Activated T-cell treated with anti-CD3 and anti-CD28 coated beads, Interleukin-2, amount 50 U/mL, for 72 hours (primary cell): ENCODE data around the gene FLT1. TPM values are rescaled to one million over a fixed set of nuclear protein-coding genes. Genes with fewer than 3 reads are reported as not detected.

Source experiments
- ATAC-seq, 2 donors: fragments of 150-1000 bp; cut with Tn5 transposase; replicated peaks in 1 of 2; 2 replicates each; pipeline ENCODE4 v1.10.0; 2021; ENCODE audit warnings: moderate library complexity in 2 of 2, mild to moderate bottlenecking in 1 of 2
- DNase-seq, 2 donors: peaks; one replicate each; pipeline ENCODE4 v3.0.0; 2021 to 2022; ENCODE audit warnings: mixed read lengths in 1 of 2
- H3K27ac Mint-ChIP-seq: one replicate; pipeline ENCODE4 v1.8.0; 2022; ENCODE audit warnings: mild to moderate bottlenecking, moderate library complexity, mixed read lengths
- H3K27me3 Mint-ChIP-seq: one replicate; pipeline ENCODE4 v1.8.0; 2022; ENCODE audit warnings: low read depth, mixed read lengths
- H3K36me3 Mint-ChIP-seq, 2 donors: one replicate each; pipeline ENCODE4 v1.8.0; 2022; ENCODE audit warnings: mixed read lengths in 2 of 2, mild to moderate bottlenecking in 1 of 2; ENCODE audit not compliant: insufficient read depth in 2 of 2
- H3K4me1 Mint-ChIP-seq: one replicate; pipeline ENCODE4 v1.8.0; 2022; ENCODE audit warnings: low read depth, mixed read lengths
- H3K4me3 Mint-ChIP-seq, 2 donors: one replicate each; pipeline ENCODE4 v1.8.0; 2022; ENCODE audit warnings: mild to moderate bottlenecking in 2 of 2, mixed read lengths in 2 of 2, moderate library complexity in 2 of 2
- H3K9me3 Mint-ChIP-seq, 2 donors: one replicate each; pipeline ENCODE4 v1.8.0; 2022; ENCODE audit warnings: mixed read lengths in 2 of 2
- total RNA-seq, 2 donors: library from RNA; stranded (reverse); gene quantifications; one replicate each; pipeline ENCODE4 v1.2.3, GENCODE V29; 2022

Gene FLT1
- total RNA-seq, 2 donors from 2014 or later: 35.8 to 43.8 TPM

DNA sequence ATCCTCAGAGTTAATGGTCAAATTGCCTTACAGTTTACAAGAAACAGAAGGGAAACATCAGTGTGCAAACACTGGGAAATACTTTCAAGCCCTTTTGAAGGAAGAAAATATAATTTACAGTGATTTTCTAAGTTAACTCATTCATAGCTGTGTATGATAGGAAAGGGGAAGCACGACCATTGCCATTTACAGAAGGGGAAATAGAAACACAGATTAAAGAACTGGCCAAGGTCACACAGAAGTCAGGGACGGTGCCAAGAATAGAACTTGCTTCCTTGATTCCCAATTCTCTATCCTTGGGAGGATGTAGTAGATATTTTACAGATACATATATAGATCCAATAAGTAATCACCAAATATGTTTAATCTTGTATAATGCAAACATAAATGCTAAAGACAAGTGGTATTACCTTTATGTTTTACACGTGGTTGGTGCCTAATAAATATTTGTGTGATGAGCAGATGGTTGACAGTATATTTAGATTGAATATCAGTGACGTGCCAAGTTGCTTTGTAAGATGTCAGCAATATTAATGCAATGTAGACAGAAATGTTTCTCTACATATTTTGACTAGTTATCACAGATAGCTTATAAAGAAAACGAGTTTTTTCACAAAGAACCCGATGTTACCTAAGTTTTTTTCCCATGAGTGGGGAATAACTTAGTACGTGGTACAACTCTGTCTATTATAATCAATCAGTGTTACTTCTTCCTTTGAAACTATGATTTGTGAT is 73.1 kb downstream of the FLT1 start:
- Mint-ChIP-seq H3K4me3 (no peak overlapping the region), H3K27ac (no peak overlapping the region), H3K4me1 (peaks cover 22% of the 10 kb centered on the region), H3K27me3 (no peaks in the 10 kb centered on the region), H3K36me3 (peaks cover 5 to 21% of the 10 kb centered on the region in 2 donors), H3K9me3 (no peaks in the 10 kb centered on the region)
- DNase-seq (no peak), ATAC-seq (no peak)

GRCh38 chr13:28420704-28421103 is 74.2 kb downstream of the FLT1 start:
- no peak overlapping the region for H3K27ac Mint-ChIP-seq
- H3K4me3 Mint-ChIP-seq: no peak overlapping the region
- peaks cover 22% of the 10 kb centered on the region for H3K4me1 Mint-ChIP-seq
- no peaks in the 10 kb centered on the region for H3K27me3 Mint-ChIP-seq
- H3K36me3 Mint-ChIP-seq: peaks cover 0 to 13% of the 10 kb centered on the region in 2 donors
- DNase-seq: no peak
- no peak for ATAC-seq
- no peaks in the 10 kb centered on the region for H3K9me3 Mint-ChIP-seq

DNA sequence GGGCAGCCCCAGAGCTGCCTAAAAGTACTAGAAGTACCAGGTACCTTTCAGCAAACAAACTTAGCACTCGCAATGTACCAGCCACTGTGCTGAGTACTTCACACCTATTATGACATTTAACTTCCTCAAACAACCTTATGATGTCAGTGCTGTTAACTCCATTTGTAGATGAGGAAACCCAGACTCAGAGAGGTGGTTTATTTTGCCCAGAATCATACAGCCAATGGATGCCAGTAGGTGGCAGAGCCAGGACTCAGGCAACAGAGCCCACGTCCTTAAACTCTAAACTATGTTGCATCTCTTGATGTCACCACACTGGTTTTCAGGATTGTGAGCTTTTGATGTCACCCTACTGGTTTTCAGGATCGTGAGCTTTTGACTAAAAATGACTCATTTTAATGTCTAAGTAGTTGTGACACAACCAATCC is 78.9 kb downstream of the FLT1 start:
- no peaks in the 10 kb centered on the region for H3K9me3 Mint-ChIP-seq
- DNase-seq: peak in 1 of 2 donors; percentile 5
- no peak overlapping the region for H3K4me3 Mint-ChIP-seq
- no peaks in the 10 kb centered on the region for H3K27me3 Mint-ChIP-seq
- no peak overlapping the region for H3K27ac Mint-ChIP-seq
- H3K4me1 Mint-ChIP-seq: peaks cover 16% of the 10 kb centered on the region
- ATAC-seq: peak; percentile 31 to 48
- peaks cover 1 to 9% of the 10 kb centered on the region in 2 donors for H3K36me3 Mint-ChIP-seq

GRCh38 chr13:28413999-28414398 is 80.9 kb downstream of the FLT1 start:
- no peak overlapping the region for H3K27ac Mint-ChIP-seq
- H3K27me3 Mint-ChIP-seq: no peaks in the 10 kb centered on the region
- H3K4me3 Mint-ChIP-seq: no peak overlapping the region
- DNase-seq (no peak), ATAC-seq (no peak)
- H3K9me3 Mint-ChIP-seq: no peaks in the 10 kb centered on the region
- peaks cover 1 to 9% of the 10 kb centered on the region in 2 donors for H3K36me3 Mint-ChIP-seq
- H3K4me1 Mint-ChIP-seq: peaks cover 29% of the 10 kb centered on the region

DNA sequence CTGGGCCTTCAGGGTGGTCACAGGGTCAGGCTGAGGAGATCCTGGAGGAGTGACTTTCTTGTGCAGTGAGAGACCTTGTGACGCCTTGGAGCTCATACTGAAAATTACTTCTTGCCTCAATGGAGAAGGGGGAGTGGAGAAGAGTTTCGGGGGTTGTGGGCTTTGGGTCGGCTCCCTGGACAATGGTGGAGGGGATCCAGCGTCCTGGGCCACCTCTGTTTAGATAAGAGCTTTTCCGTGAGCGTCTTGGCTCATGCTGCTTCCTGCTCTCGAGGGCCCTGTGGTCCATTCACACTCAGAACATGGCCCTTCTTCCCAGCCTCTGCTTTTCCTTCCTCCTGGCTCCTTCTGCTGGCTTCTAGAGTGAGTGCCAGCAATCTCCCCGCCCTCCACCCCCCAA is 81.9 kb downstream of the FLT1 start:
- no peak for DNase-seq
- no peaks in the 10 kb centered on the region for H3K27me3 Mint-ChIP-seq

DNA sequence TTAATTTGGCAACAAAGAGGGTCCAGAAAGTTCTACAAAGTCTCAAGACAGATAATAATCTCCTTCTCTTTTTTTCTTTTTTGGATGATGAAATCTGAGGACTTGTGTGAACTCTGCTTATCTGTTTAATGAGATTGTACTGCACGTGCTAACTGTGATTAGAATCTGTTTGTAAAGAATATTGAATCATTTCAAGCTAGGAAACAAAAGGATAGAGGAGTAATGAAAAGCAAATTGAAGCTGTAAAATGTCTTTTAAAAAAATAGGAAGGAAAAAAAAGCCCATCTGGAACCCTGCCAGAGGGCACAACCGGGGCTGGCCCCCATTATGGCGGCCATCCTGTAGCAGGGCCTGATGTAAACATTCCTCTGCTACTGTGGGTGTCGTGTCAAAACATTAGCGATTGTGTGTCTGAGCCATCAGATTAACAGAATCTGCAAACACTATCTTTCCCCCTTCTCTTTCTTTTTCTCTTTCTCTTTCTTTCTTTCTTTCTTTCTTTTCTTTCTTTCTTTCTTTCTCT is 83.0 kb downstream of the FLT1 start:
- Mint-ChIP-seq H3K36me3 (peaks cover 1 to 5% of the 10 kb centered on the region in 2 donors), H3K4me3 (no peak overlapping the region), H3K4me1 (peaks cover 33% of the 10 kb centered on the region), H3K27ac (no peak overlapping the region), H3K9me3 (no peaks in the 10 kb centered on the region), H3K27me3 (no peaks in the 10 kb centered on the region)
- DNase-seq (no peak), ATAC-seq (no peak)

More for the DNA sequence above, 81.9 kb downstream of the FLT1 start:
- peaks cover 38% of the 10 kb centered on the region for H3K4me1 Mint-ChIP-seq
- peaks cover 1 to 7% of the 10 kb centered on the region in 2 donors for H3K36me3 Mint-ChIP-seq
- no peak for ATAC-seq
- H3K9me3 Mint-ChIP-seq: no peaks in the 10 kb centered on the region
- H3K27ac Mint-ChIP-seq: no peak overlapping the region
- H3K4me3 Mint-ChIP-seq: no peak overlapping the region

- Mint-ChIP-seq H3K4me1 (peaks cover 33% of the 10 kb centered on the region), H3K4me3 (no peak overlapping the region), H3K27ac (no peak overlapping the region), H3K27me3 (no peaks in the 10 kb centered on the region), H3K9me3 (no peaks in the 10 kb centered on the region), H3K36me3 (peaks cover 1 to 8% of the 10 kb centered on the region in 2 donors)
- DNase-seq (no peak), ATAC-seq (no peak)
Observed at GRCh38 chr13:28410096-28410495, 84.8 kb downstream of the FLT1 start.

- H3K4me1 Mint-ChIP-seq: peaks cover 33% of the 10 kb centered on the region
- H3K36me3 Mint-ChIP-seq: peaks cover 1 to 8% of the 10 kb centered on the region in 2 donors
- no peak overlapping the region for H3K4me3 Mint-ChIP-seq
- H3K27ac Mint-ChIP-seq: no peak overlapping the region
- DNase-seq (no peak), ATAC-seq (no peak)
- H3K9me3 Mint-ChIP-seq: no peaks in the 10 kb centered on the region
- H3K27me3 Mint-ChIP-seq: no peaks in the 10 kb centered on the region
Observed at GRCh38 chr13:28409648-28410047, 85.3 kb downstream of the FLT1 start.

DNA sequence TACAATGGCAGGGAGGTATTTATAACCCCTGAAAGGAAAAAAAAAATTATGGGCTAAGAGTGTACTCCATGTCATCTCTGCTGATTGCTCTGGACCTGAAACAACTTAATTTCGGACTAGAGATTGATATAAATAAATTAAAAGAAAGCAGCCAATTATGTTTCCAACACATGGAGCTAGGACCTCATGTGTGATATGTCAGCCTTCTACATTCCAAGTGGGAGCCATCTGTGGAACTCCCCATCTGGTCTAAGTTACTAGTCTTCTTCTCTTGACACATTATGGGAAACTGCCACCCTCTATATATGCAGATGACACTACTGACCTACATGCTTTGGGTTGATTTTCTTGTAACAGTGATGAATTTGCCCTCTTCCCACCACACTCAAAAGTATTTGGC is 86.1 kb downstream of the FLT1 start:
- DNase-seq: no peak
- H3K27ac Mint-ChIP-seq: peak overlapping the region; percentile 2

GRCh38 chr13:28408235-28408848 is 86.6 kb downstream of the FLT1 start:
- no peak for DNase-seq
- ATAC-seq: no peak
- Mint-ChIP-seq H3K9me3 (no peaks in the 10 kb centered on the region), H3K27me3 (no peaks in the 10 kb centered on the region), H3K4me1 (peaks cover 33% of the 10 kb centered on the region), H3K4me3 (no peak overlapping the region), H3K27ac (no peak overlapping the region), H3K36me3 (peaks cover 1 to 8% of the 10 kb centered on the region in 2 donors)

More for the DNA sequence above, 86.1 kb downstream of the FLT1 start:
- no peak for ATAC-seq
- Mint-ChIP-seq H3K9me3 (no peaks in the 10 kb centered on the region), H3K36me3 (peaks cover 1 to 8% of the 10 kb centered on the region in 2 donors), H3K4me3 (no peak overlapping the region), H3K4me1 (peaks cover 33% of the 10 kb centered on the region), H3K27me3 (no peaks in the 10 kb centered on the region)

GRCh38 chr13:28406733-28407266 is 88.1 kb downstream of the FLT1 start:
- ATAC-seq (no peak), DNase-seq (no peak)
- H3K4me3 Mint-ChIP-seq: no peak overlapping the region
- no peaks in the 10 kb centered on the region for H3K9me3 Mint-ChIP-seq
- H3K27me3 Mint-ChIP-seq: no peaks in the 10 kb centered on the region
- no peak overlapping the region for H3K27ac Mint-ChIP-seq
- H3K4me1 Mint-ChIP-seq: peaks cover 29% of the 10 kb centered on the region
- H3K36me3 Mint-ChIP-seq: peaks cover 1 to 10% of the 10 kb centered on the region in 2 donors

- H3K27me3 Mint-ChIP-seq: no peaks in the 10 kb centered on the region
- peaks cover 0 to 13% of the 10 kb centered on the region in 2 donors for H3K36me3 Mint-ChIP-seq
- H3K27ac Mint-ChIP-seq: no peak overlapping the region
- DNase-seq (no peak), ATAC-seq (no peak)
- peaks cover 9% of the 10 kb centered on the region for H3K4me1 Mint-ChIP-seq
- H3K4me3 Mint-ChIP-seq: no peak overlapping the region
- H3K9me3 Mint-ChIP-seq: no peaks in the 10 kb centered on the region
Observed at GRCh38 chr13:28402057-28402381, 92.9 kb downstream of the FLT1 start.

DNA sequence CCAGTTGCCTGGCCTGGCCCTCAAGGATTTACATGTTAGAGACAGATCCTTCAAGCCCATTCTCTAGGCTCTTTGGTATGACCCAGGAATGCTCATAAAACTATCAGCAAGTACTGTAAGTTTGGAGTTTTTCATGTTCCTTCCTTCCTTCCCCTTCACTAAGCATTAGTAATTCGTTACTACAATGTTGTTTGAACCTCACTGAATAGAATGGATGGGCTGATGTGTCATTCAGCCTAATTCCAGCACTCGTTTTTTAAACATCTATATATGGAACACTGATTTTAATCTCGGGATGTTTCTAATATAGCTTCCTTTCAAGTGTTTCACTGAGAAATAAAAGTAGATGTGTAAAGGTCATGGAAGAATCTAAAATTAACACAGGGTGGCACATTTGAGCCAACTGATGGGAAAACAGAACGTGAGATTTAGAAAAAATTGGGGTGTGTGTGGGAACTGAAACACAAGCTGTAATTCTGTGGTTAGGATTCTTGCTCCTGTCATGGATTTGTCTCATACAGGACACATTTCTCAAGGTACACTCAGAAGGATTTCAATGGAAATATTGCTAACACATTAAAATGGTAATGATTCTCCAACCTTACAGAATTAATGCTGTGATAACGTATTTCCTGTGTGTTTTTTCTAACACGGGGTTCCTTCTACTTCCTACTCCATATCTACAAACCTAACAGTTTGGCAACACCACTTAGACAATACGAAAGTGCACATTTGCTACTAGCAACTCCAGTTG is 93.4 kb downstream of the FLT1 start:
- Mint-ChIP-seq H3K27me3 (no peaks in the 10 kb centered on the region), H3K4me3 (peak overlapping the region in 1 of 2 donors; percentile 5), H3K27ac (no peak overlapping the region), H3K36me3 (peaks cover 0 to 13% of the 10 kb centered on the region in 2 donors), H3K4me1 (peaks cover 9% of the 10 kb centered on the region), H3K9me3 (no peaks in the 10 kb centered on the region)
- DNase-seq: no peak
- ATAC-seq: no peak
